Liver (tissue), 9 donors: ENCODE measurements around the gene LCN10. TPM values are rescaled to one million over a fixed set of nuclear protein-coding genes. Genes with fewer than 3 reads are reported as not detected.

Experiments used
- DNase-seq: peaks from one replicate; pipeline ENCODE4 v3.0.0-alpha.2; 2017; ENCODE audit warnings: low spot score
- H3K27ac ChIP-seq, 2 donors: one replicate each; pipeline ENCODE4 v1.7.0; 2013; ENCODE audit warnings: inconsistent platforms in 2 of 2, low read length in 2 of 2, control low read depth in 1 of 2, low read depth in 1 of 2, mild to moderate bottlenecking in 1 of 2
- H3K27me3 ChIP-seq, 4 donors: one replicate each; pipeline versions ENCODE4 v1.6.1 to v1.7.0; 2013; ENCODE audit warnings: low read length in 3 of 4, inconsistent platforms in 1 of 4, mild to moderate bottlenecking in 1 of 4, moderate library complexity in 1 of 4; ENCODE audit not compliant: control insufficient read depth in 4 of 4, insufficient read depth in 4 of 4
- H3K36me3 ChIP-seq, 4 donors: one replicate each; pipeline versions ENCODE4 v1.6.1 to v1.7.0; 2013; ENCODE audit warnings: low read length in 3 of 4, mild to moderate bottlenecking in 3 of 4, low read depth in 1 of 4, moderate library complexity in 1 of 4; ENCODE audit not compliant: control insufficient read depth in 4 of 4, insufficient read depth in 3 of 4
- H3K4me1 ChIP-seq, 4 donors: one replicate each; pipeline versions ENCODE4 v1.6.1 to v1.7.0; 2013; ENCODE audit warnings: low read length in 3 of 4, mild to moderate bottlenecking in 3 of 4, moderate library complexity in 1 of 4; ENCODE audit not compliant: control insufficient read depth in 4 of 4, insufficient read depth in 4 of 4
- H3K4me3 ChIP-seq, 3 donors: one replicate each; pipeline versions ENCODE4 v1.6.1 to v1.7.0; 2013; ENCODE audit warnings: low read length in 3 of 3, control low read depth in 1 of 3, low read depth in 1 of 3, mild to moderate bottlenecking in 1 of 3
- H3K9ac ChIP-seq, 2 donors: one replicate each; pipeline ENCODE4 v1.7.0; 2013; ENCODE audit warnings: low read length in 2 of 2, mild to moderate bottlenecking in 2 of 2, moderate library complexity in 2 of 2, control low read depth in 1 of 2, low read depth in 1 of 2
- H3K9me3 ChIP-seq, 4 donors: one replicate each; pipeline versions ENCODE4 v1.6.1 to v1.7.0; 2013; ENCODE audit warnings: low read length in 3 of 4; ENCODE audit not compliant: control insufficient read depth in 4 of 4
- ATF3 ChIP-seq: IDR thresholded peaks from 2 replicates; pipeline ENCODE4 v1.6.1; 2016; ENCODE audit warnings: antibody characterized with exemption
- CTCF ChIP-seq: fragments of 150-350 bp; IDR thresholded peaks from 2 replicates; pipeline ENCODE4 v1.5.1; 2017; ENCODE audit warnings: improper control_type of control experiment, low read depth, low read length; ENCODE audit not compliant: missing input control
- EGR1 ChIP-seq, 2 donors: IDR thresholded peaks; 2 replicates each; pipeline ENCODE4 v1.6.1; 2016 to 2018; ENCODE audit warnings: antibody characterized with exemption in 2 of 2, low read depth in 2 of 2
- FOXA1 ChIP-seq: IDR thresholded peaks from 2 replicates; pipeline ENCODE4 v1.6.1; 2016; ENCODE audit warnings: antibody characterized with exemption
- FOXA2 ChIP-seq: IDR thresholded peaks from 2 replicates; pipeline ENCODE4 v1.6.1; 2016; ENCODE audit warnings: antibody characterized with exemption
- GABPA ChIP-seq, 2 donors: IDR thresholded peaks in 1 of 2; conservative IDR thresholded peaks in 1 of 2; 2 replicates each; pipeline ENCODE4 v1.6.1; 2016; ENCODE audit warnings: antibody characterized with exemption in 2 of 2, mild to moderate bottlenecking in 1 of 2, moderate library complexity in 1 of 2
- HNF4A ChIP-seq, 2 donors: conservative IDR thresholded peaks; 2 replicates each; pipeline ENCODE4 v1.6.1; 2016; ENCODE audit warnings: antibody characterized with exemption in 2 of 2, mild to moderate bottlenecking in 2 of 2
- HNF4G ChIP-seq: IDR thresholded peaks from 2 replicates; pipeline ENCODE4 v1.6.1; 2016; ENCODE audit warnings: antibody characterized with exemption
- JUND ChIP-seq, 2 donors: IDR thresholded peaks; 2 replicates each; pipeline ENCODE4 v1.6.1; 2016; ENCODE audit warnings: antibody characterized with exemption in 2 of 2
- MAX ChIP-seq: IDR thresholded peaks from 2 replicates; pipeline ENCODE4 v1.6.1; 2016; ENCODE audit warnings: antibody characterized with exemption
- NR2F2 ChIP-seq: IDR thresholded peaks from 2 replicates; pipeline ENCODE4 v1.6.1; 2016; ENCODE audit warnings: antibody characterized with exemption
- RAD21 ChIP-seq, 2 donors: IDR thresholded peaks; 2 replicates each; pipeline ENCODE4 v1.6.1; 2016; ENCODE audit warnings: antibody characterized with exemption in 2 of 2, mild to moderate bottlenecking in 2 of 2
- REST ChIP-seq: IDR thresholded peaks from 2 replicates; pipeline ENCODE4 v1.6.1; 2016; ENCODE audit warnings: antibody characterized with exemption, mild to moderate bottlenecking
- RXRA ChIP-seq, 2 donors: IDR thresholded peaks; 2 replicates each; pipeline ENCODE4 v1.6.1; 2017 to 2018; ENCODE audit warnings: antibody characterized with exemption in 2 of 2, mild to moderate bottlenecking in 1 of 2
- SP1 ChIP-seq: IDR thresholded peaks from 2 replicates; pipeline ENCODE4 v1.6.1; 2018; ENCODE audit warnings: antibody characterized with exemption, mild to moderate bottlenecking
- TAF1 ChIP-seq: conservative IDR thresholded peaks from 2 replicates; pipeline ENCODE4 v1.6.1; 2016; ENCODE audit warnings: antibody characterized with exemption, mild to moderate bottlenecking
- YY1 ChIP-seq: IDR thresholded peaks from 2 replicates; pipeline ENCODE4 v1.6.1; 2016; ENCODE audit warnings: antibody characterized with exemption, mild to moderate bottlenecking
- ZBTB33 ChIP-seq: IDR thresholded peaks from 2 replicates; pipeline ENCODE4 v1.6.1; 2016; ENCODE audit warnings: antibody characterized with exemption
- WGBS: extraction: QIAGEN DNeasy Blood & Tissue Kit; methylation state at CpG from one replicate; pipeline ENCODE4 v1.1.7; 2013; 5-methylcytosine and 5-hydroxymethylcytosine counted together
- polyA plus RNA-seq, 2 donors: library from polyadenylated mRNA; stranded (reverse) in 1 of 2; unstranded in 1 of 2; fragments of 200-250 nt in 1 of 2; fragments of >200 nt in 1 of 2; fragmentation: Nextera tagmentation in 1 of 2; extraction: Ambion mirVana in 1 of 2; gene quantifications; one replicate each; pipeline versions ENCODE4 v1.2.1 to v1.2.3, GENCODE V29; 2013 to 2015
- total RNA-seq, 2 donors: library from RNA; depleted of rRNA; stranded (reverse); fragments of >200 nt; gene quantifications; one replicate each; pipeline ENCODE4 v1.2.3, GENCODE V29; 2014
- donor health status: healthy.
- donor health status: healthy.
- donor health status: healthy.
- donor health status: healthy.
- donor health status: healthy.

LCN10 gene
- total and polyA plus RNA-seq, 4 donors = 0.08 to 0.14 (median 0.11) TPM

- TF ChIP-seq CTCF (no peak), JUND (IDR thresholded peaks at IDR 0.05) (peak; percentile 15 to 71)
Measured at GRCh38 chr9:136697821-136698526, 44.8 kb downstream of the LCN10 start (continued).

- H3K4me3 ChIP-seq = peak overlapping the region in 1 of 3 donors; percentile 23
Measured at GRCh38 chr9:136697146-136697820, 45.5 kb downstream of the LCN10 start.

More at GRCh38 chr9:136697146-136697820, 45.5 kb downstream of the LCN10 start:
- peak; percentile 92 to 98 for TF ChIP-seq RXRA (IDR thresholded peaks at IDR 0.05)
- no peak for TF ChIP-seq GABPA (IDR thresholded peaks at IDR 0.05 in 1 of 2, conservative IDR thresholded peaks at IDR 0.05 in 1 of 2)
- no peak for TF ChIP-seq TAF1
- no peak for TF ChIP-seq MAX
- no peak for TF ChIP-seq FOXA1
- TF ChIP-seq HNF4G = peak; percentile 94
- TF ChIP-seq RAD21 (IDR thresholded peaks at IDR 0.05) = no peak
- no peak for TF ChIP-seq FOXA2
- TF ChIP-seq JUND (IDR thresholded peaks at IDR 0.05) = peak in 1 of 2 donors; percentile 45
- no peak for TF ChIP-seq ATF3
- TF ChIP-seq EGR1 (IDR thresholded peaks at IDR 0.05; ENCODE audit: low read depth in 2 of 2) = peak in 1 of 2 donors; percentile 67
- TF ChIP-seq HNF4A (conservative IDR thresholded peaks at IDR 0.05) = peak; percentile 92 to 97
- no peak for TF ChIP-seq REST
- TF ChIP-seq CTCF = no peak
- TF ChIP-seq ZBTB33 = no peak
- TF ChIP-seq YY1 = no peak
- TF ChIP-seq SP1 = peak; percentile 83
- TF ChIP-seq NR2F2 = peak; percentile 66
- Histone ChIP-seq H3K27me3 (no peaks in the 10 kb centered on the region), H3K4me1 (peaks cover 24 to 60% (median 55%) of the 10 kb centered on the region in 4 donors), H3K9ac (peak overlapping the region in 1 of 2 donors; percentile 21), H3K36me3 (no peaks in the 10 kb centered on the region), H3K9me3 (no peaks in the 10 kb centered on the region), H3K27ac (peak overlapping the region; percentile 89 to 93)
- no peak for DNase-seq
- 25% methylated on average over 23 of the region's 23 CpGs for WGBS
